HG03354 (cell line): ENCODE data around the gene MARCKSL1.

ENCODE experiments used
- ATAC-seq: cut with Tn5 transposase; IDR thresholded peaks from one replicate; pipeline ENCODE4 v1.9.1; 2021; ENCODE audit warnings: mild to moderate bottlenecking; ENCODE audit not compliant: unreplicated experiment, poor library complexity, severe bottlenecking

The MARCKSL1 gene

GRCh38 chr1:32334864-32335534 is 1.0 kb downstream of the MARCKSL1 start:
- peak; percentile 27 for ATAC-seq

- ATAC-seq = no peak
These were observed 1.7 kb downstream of the MARCKSL1 start for GRCh38 chr1:32334274-32334861.

GRCh38 chr1:32333251-32333963 is 2.6 kb downstream of the MARCKSL1 start:
- no peak for ATAC-seq

GRCh38 chr1:32332290-32333079 is 3.5 kb downstream of the MARCKSL1 start:
- no peak for ATAC-seq

GRCh38 chr1:32331549-32331948 is 4.5 kb downstream of the MARCKSL1 start:
- no peak for ATAC-seq

GRCh38 chr1:32330558-32331151 is 5.4 kb downstream of the MARCKSL1 start:
- ATAC-seq = no peak

GRCh38 chr1:32329931-32330466 is 6.0 kb downstream of the MARCKSL1 start:
- ATAC-seq = no peak

- no peak for ATAC-seq
These were observed 8.8 kb downstream of the MARCKSL1 start for GRCh38 chr1:32327204-32327603.

GRCh38 chr1:32321712-32322291 is 14.2 kb downstream of the MARCKSL1 start:
- no peak for ATAC-seq

- no peak for ATAC-seq
These were observed 17.7 kb downstream of the MARCKSL1 start for GRCh38 chr1:32318127-32318869.

GRCh38 chr1:32316903-32317277 is 19.1 kb downstream of the MARCKSL1 start:
- peak; percentile 24 for ATAC-seq

- no peak for ATAC-seq
These were observed 24.2 kb downstream of the MARCKSL1 start for GRCh38 chr1:32311709-32312393.

GRCh38 chr1:32309960-32310359 is 26.1 kb downstream of the MARCKSL1 start:
- ATAC-seq = no peak

- ATAC-seq = no peak
These were observed 28.7 kb downstream of the MARCKSL1 start for GRCh38 chr1:32307324-32307723.

GRCh38 chr1:32305310-32305709 is 30.7 kb downstream of the MARCKSL1 start:
- no peak for ATAC-seq

- no peak for ATAC-seq
These were observed 31.9 kb downstream of the MARCKSL1 start for GRCh38 chr1:32303997-32304622.

- no peak for ATAC-seq
These were observed 32.7 kb downstream of the MARCKSL1 start for GRCh38 chr1:32303358-32303757.

GRCh38 chr1:32299327-32299726 is 36.7 kb downstream of the MARCKSL1 start:
- no peak for ATAC-seq
